GM23338 (cell line): ENCODE results near the gene UBE2H. TPM values are rescaled to one million over a fixed set of nuclear protein-coding genes. Genes with fewer than 3 reads are reported as not detected.

Experiments
- ATAC-seq: fragments of 200-7000 bp; cut with Tn5 transposase; 3 replicates; pipeline ENCODE4 v1.9.1; 2020
- DNase-seq: peaks from one replicate; pipeline ENCODE4 v3.0.0-alpha.2; 2015; ENCODE audit warnings: low spot score
- H2AFZ ChIP-seq: fragments of 200-600 bp; sonication (generic); 2 replicates; pipeline ENCODE4 v1.8.0; 2016; ENCODE audit warnings: antibody characterized with exemption, mild to moderate bottlenecking, moderate library complexity
- H3F3A ChIP-seq: fragments of 200-600 bp; sonication (generic); replicated peaks from 2 replicates; pipeline ENCODE4 v1.8.0; 2017; ENCODE audit warnings: antibody characterized with exemption, mixed run types, low read depth
- H3K27ac ChIP-seq: fragments of 200-600 bp; sonication (generic); 2 replicates; pipeline ENCODE4 v1.6.1; 2016; ENCODE audit warnings: low read depth
- H3K27me3 ChIP-seq: fragments of 200-600 bp; sonication (generic); 2 replicates; pipeline ENCODE4 v1.8.0; 2016; ENCODE audit warnings: mild to moderate bottlenecking, mixed run types, moderate library complexity; ENCODE audit not compliant: insufficient read depth
- H3K36me3 ChIP-seq: fragments of 200-600 bp; sonication (generic); 2 replicates; pipeline ENCODE4 v1.8.0; 2016; ENCODE audit warnings: mild to moderate bottlenecking; ENCODE audit not compliant: insufficient read depth
- H3K4me1 ChIP-seq: fragments of 200-600 bp; sonication (generic); 2 replicates; pipeline ENCODE4 v1.8.0; 2016; ENCODE audit warnings: mild to moderate bottlenecking, moderate library complexity; ENCODE audit not compliant: insufficient read depth
- H3K4me2 ChIP-seq: fragments of 200-600 bp; sonication (generic); 2 replicates; pipeline ENCODE4 v1.7.1; 2017; ENCODE audit warnings: mixed run types
- H3K4me3 ChIP-seq: fragments of 200-600 bp; sonication (generic); 2 replicates; pipeline ENCODE4 v1.6.1; 2016; ENCODE audit warnings: mixed run types
- H3K79me2 ChIP-seq: fragments of 200-600 bp; sonication (generic); replicated peaks from 2 replicates; pipeline ENCODE4 v1.8.0; 2017; ENCODE audit warnings: mild to moderate bottlenecking; ENCODE audit not compliant: insufficient read depth
- H3K9me2 ChIP-seq: fragments of 200-600 bp; sonication (generic); 2 replicates; pipeline ENCODE4 v1.8.0; 2017; ENCODE audit not compliant: insufficient read depth
- H4K20me1 ChIP-seq: fragments of 200-600 bp; sonication (generic); replicated peaks from 2 replicates; pipeline ENCODE4 v1.8.0; 2017; ENCODE audit warnings: mild to moderate bottlenecking; ENCODE audit not compliant: insufficient read depth
- H3K27ac Mint-ChIP-seq: 2 replicates; pipeline ENCODE4 v1.8.0; 2020; ENCODE audit warnings: inconsistent platforms, mild to moderate bottlenecking, moderate library complexity, mixed read lengths
- H3K27me3 Mint-ChIP-seq: 3 replicates; pipeline ENCODE4 v1.8.0; 2022; ENCODE audit warnings: low read depth, mild to moderate bottlenecking, moderate library complexity, mixed read lengths, inconsistent platforms; ENCODE audit not compliant: insufficient read depth, poor library complexity
- H3K36me3 Mint-ChIP-seq: 3 replicates; pipeline ENCODE4 v1.8.0; 2021; ENCODE audit warnings: low read depth, mild to moderate bottlenecking, inconsistent platforms, moderate library complexity, mixed read lengths
- H3K4me1 Mint-ChIP-seq: 3 replicates; pipeline ENCODE4 v1.8.0; 2020; ENCODE audit warnings: mild to moderate bottlenecking, inconsistent platforms, mixed read lengths
- H3K4me3 Mint-ChIP-seq: 3 replicates; pipeline ENCODE4 v1.8.0; 2021; ENCODE audit warnings: moderate library complexity, mild to moderate bottlenecking, inconsistent platforms, mixed read lengths
- H3K9me3 Mint-ChIP-seq: 3 replicates; pipeline ENCODE4 v1.8.0; 2020; ENCODE audit warnings: moderate library complexity, mild to moderate bottlenecking, inconsistent platforms, mixed read lengths
- EZH2 ChIP-seq: fragments of 200-600 bp; sonication (generic); IDR thresholded peaks from one replicate; pipeline ENCODE4 v1.8.0; 2017; ENCODE audit warnings: antibody characterized with exemption, mild to moderate bottlenecking, low read depth; ENCODE audit not compliant: unreplicated experiment
- NANOG ChIP-seq: IDR thresholded peaks from 2 replicates; pipeline ENCODE4 v1.6.1; 2016; ENCODE audit warnings: antibody characterized with exemption, borderline replicate concordance
- POLR2AphosphoS5 ChIP-seq: IDR thresholded peaks from 2 replicates; pipeline ENCODE4 v1.6.1; 2016; ENCODE audit warnings: antibody characterized with exemption, low read depth
- polyA plus RNA-seq: library from polyadenylated mRNA; unstranded; fragments of >200 nt; fragmentation: Nextera tagmentation; extraction: Ambion mirVana; gene quantifications from 2 replicates; pipeline ENCODE4 v1.2.1, GENCODE V29; 2016
- total RNA-seq: library from RNA; depleted of rRNA; stranded (reverse); fragments of >200 nt; shearing (Covaris generic); gene quantifications from 2 replicates; pipeline ENCODE4 v1.2.3, GENCODE V29; 2014
- TF ChIP-seq, protein P1 (sequence below): fragments of 250-450 bp; sonication (Bioruptor Pico); IDR thresholded peaks from 2 replicates; pipeline ENCODE4 v1.5.0; 2020; ENCODE audit warnings: mild to moderate bottlenecking, moderate library complexity
- TF ChIP-seq, protein P2 (sequence below): IDR thresholded peaks from one replicate; pipeline ENCODE4 v1.6.1; 2018; ENCODE audit warnings: antibody characterized with exemption; ENCODE audit not compliant: unreplicated experiment

Gene UBE2H
- total and polyA plus RNA-seq, 2 experiments from 2014 or later, result 40.8 to 86.5 TPM

DNA sequence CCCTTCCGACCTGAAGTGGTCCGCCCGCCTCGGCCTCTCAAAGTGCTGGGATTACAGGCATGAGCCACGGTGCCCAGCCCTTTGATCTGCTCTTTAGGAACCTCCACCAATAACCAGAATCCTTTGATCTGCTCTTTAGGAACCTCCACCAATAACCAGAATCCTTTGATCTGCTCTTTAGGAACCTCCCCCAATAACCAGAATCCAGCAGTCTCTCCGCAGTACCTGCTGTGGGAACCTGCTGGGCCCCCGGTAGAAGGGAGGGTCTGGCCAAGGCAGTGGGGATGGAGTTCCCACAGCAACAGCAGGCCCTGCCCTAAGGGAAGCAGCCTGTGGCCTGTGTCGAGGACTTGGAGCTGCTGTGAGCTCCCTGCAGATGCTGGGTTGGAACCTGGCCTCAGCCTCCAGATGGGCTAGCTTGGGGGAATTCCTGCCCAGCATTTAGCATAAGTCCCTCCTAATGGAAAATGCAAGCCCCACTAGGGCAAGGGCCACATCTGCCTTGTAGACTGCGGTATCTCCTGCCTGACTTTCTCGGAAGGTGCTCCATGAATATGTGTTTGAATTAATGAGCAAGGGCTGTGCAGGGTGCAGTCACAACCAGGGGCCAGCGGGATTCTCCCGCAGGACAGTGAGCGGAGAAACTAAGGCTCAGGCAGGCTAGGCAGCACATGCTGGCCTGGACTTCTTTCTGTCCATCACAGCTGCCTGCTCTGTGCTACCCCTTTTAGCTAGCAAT lies 165.8 kb downstream of the UBE2H start:
- Histone ChIP-seq H3K27me3 (peaks cover 94% of the 10 kb centered on the region), H3K4me1 (peaks cover 44% of the 10 kb centered on the region)

More for the DNA sequence above, 165.8 kb downstream of the UBE2H start:
- Histone ChIP-seq H3K4me3 (no peak overlapping the region), H4K20me1 (peaks cover 11% of the 10 kb centered on the region), H3K79me2 (no peaks in the 10 kb centered on the region), H3K36me3 (no peaks in the 10 kb centered on the region; the same call in 1 of the 2 replicates), H3F3A (peaks cover 45% of the 10 kb centered on the region), H2AFZ (no peak overlapping the region), H3K4me2 (no peak overlapping the region), H3K27ac (no peak overlapping the region), H3K9me2 (no peaks in the 10 kb centered on the region)
- Mint-ChIP-seq H3K27ac (no peak overlapping the region), H3K4me3 (peak overlapping the region; percentile 45; the same call in 2 of the 3 replicates), H3K27me3 (peaks cover 97% of the 10 kb centered on the region), H3K4me1 (peaks cover 40% of the 10 kb centered on the region), H3K9me3 (peaks cover 5% of the 10 kb centered on the region; the same call in 2 of the 3 replicates), H3K36me3 (no peaks in the 10 kb centered on the region; the same call in 2 of the 3 replicates)
- ATAC-seq, result peak; percentile 48
- TF ChIP-seq POLR2AphosphoS5 (peak; percentile 65), EZH2 (peak; percentile 23), NANOG (peak; percentile 73; the same call in 1 of the 2 replicates)
- TF ChIP-seq, protein P1, sequence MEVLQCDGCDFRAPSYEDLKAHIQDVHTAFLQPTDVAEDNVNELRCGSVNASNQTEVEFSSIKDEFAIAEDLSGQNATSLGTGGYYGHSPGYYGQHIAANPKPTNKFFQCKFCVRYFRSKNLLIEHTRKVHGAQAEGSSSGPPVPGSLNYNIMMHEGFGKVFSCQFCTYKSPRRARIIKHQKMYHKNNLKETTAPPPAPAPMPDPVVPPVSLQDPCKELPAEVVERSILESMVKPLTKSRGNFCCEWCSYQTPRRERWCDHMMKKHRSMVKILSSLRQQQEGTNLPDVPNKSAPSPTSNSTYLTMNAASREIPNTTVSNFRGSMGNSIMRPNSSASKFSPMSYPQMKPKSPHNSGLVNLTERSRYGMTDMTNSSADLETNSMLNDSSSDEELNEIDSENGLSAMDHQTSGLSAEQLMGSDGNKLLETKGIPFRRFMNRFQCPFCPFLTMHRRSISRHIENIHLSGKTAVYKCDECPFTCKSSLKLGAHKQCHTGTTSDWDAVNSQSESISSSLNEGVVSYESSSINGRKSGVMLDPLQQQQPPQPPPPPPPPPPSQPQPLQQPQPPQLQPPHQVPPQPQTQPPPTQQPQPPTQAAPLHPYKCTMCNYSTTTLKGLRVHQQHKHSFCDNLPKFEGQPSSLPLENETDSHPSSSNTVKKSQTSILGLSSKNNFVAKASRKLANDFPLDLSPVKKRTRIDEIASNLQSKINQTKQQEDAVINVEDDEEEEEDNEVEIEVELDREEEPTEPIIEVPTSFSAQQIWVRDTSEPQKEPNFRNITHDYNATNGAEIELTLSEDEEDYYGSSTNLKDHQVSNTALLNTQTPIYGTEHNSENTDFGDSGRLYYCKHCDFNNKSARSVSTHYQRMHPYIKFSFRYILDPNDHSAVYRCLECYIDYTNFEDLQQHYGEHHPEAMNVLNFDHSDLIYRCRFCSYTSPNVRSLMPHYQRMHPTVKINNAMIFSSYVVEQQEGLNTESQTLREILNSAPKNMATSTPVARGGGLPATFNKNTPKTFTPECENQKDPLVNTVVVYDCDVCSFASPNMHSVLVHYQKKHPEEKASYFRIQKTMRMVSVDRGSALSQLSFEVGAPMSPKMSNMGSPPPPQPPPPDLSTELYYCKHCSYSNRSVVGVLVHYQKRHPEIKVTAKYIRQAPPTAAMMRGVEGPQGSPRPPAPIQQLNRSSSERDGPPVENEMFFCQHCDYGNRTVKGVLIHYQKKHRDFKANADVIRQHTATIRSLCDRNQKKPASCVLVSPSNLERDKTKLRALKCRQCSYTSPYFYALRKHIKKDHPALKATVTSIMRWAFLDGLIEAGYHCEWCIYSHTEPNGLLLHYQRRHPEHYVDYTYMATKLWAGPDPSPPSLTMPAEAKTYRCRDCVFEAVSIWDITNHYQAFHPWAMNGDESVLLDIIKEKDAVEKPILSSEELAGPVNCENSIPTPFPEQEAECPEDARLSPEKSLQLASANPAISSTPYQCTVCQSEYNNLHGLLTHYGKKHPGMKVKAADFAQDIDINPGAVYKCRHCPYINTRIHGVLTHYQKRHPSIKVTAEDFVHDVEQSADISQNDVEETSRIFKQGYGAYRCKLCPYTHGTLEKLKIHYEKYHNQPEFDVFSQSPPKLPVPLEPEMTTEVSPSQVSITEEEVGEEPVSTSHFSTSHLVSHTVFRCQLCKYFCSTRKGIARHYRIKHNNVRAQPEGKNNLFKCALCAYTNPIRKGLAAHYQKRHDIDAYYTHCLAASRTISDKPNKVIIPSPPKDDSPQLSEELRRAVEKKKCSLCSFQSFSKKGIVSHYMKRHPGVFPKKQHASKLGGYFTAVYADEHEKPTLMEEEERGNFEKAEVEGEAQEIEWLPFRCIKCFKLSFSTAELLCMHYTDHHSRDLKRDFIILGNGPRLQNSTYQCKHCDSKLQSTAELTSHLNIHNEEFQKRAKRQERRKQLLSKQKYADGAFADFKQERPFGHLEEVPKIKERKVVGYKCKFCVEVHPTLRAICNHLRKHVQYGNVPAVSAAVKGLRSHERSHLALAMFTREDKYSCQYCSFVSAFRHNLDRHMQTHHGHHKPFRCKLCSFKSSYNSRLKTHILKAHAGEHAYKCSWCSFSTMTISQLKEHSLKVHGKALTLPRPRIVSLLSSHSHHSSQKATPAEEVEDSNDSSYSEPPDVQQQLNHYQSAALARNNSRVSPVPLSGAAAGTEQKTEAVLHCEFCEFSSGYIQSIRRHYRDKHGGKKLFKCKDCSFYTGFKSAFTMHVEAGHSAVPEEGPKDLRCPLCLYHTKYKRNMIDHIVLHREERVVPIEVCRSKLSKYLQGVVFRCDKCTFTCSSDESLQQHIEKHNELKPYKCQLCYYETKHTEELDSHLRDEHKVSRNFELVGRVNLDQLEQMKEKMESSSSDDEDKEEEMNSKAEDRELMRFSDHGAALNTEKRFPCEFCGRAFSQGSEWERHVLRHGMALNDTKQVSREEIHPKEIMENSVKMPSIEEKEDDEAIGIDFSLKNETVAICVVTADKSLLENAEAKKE (CRISPR knock-in tag), result no peak
- TF ChIP-seq, protein P2, sequence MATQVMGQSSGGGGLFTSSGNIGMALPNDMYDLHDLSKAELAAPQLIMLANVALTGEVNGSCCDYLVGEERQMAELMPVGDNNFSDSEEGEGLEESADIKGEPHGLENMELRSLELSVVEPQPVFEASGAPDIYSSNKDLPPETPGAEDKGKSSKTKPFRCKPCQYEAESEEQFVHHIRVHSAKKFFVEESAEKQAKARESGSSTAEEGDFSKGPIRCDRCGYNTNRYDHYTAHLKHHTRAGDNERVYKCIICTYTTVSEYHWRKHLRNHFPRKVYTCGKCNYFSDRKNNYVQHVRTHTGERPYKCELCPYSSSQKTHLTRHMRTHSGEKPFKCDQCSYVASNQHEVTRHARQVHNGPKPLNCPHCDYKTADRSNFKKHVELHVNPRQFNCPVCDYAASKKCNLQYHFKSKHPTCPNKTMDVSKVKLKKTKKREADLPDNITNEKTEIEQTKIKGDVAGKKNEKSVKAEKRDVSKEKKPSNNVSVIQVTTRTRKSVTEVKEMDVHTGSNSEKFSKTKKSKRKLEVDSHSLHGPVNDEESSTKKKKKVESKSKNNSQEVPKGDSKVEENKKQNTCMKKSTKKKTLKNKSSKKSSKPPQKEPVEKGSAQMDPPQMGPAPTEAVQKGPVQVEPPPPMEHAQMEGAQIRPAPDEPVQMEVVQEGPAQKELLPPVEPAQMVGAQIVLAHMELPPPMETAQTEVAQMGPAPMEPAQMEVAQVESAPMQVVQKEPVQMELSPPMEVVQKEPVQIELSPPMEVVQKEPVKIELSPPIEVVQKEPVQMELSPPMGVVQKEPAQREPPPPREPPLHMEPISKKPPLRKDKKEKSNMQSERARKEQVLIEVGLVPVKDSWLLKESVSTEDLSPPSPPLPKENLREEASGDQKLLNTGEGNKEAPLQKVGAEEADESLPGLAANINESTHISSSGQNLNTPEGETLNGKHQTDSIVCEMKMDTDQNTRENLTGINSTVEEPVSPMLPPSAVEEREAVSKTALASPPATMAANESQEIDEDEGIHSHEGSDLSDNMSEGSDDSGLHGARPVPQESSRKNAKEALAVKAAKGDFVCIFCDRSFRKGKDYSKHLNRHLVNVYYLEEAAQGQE, result no peak
- DNase-seq, result peak; percentile 60
